Measurements from ENCODE around the gene UBIAD1.

Gene UBIAD1

DNA sequence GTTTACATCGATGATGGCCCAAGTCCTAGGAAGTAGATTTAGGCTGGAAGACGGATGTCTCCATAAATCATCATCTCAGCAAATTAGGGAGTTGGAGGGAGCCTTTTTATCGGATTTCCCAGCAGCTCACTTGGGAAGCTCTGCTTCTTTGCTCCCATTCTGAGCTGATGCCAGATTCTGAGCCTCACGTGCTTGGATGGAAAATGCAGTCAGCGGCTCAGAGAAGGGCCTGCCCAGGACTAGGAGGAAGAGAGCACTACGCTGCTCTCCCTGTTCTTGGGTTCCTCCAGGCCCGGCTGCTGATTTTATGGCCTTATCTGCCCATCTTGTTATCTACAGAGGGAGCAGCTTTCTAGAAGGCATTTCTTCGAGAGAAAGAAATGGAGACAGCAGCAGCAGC lies 42.0 kb downstream of the UBIAD1 start:
- DNase-seq: no peak

GRCh38 chr1:11316701-11317100 lies 43.7 kb downstream of the UBIAD1 start:
- no peak for DNase-seq

GRCh38 chr1:11318982-11319381 lies 46.0 kb downstream of the UBIAD1 start:
- DNase-seq: no peak

DNA sequence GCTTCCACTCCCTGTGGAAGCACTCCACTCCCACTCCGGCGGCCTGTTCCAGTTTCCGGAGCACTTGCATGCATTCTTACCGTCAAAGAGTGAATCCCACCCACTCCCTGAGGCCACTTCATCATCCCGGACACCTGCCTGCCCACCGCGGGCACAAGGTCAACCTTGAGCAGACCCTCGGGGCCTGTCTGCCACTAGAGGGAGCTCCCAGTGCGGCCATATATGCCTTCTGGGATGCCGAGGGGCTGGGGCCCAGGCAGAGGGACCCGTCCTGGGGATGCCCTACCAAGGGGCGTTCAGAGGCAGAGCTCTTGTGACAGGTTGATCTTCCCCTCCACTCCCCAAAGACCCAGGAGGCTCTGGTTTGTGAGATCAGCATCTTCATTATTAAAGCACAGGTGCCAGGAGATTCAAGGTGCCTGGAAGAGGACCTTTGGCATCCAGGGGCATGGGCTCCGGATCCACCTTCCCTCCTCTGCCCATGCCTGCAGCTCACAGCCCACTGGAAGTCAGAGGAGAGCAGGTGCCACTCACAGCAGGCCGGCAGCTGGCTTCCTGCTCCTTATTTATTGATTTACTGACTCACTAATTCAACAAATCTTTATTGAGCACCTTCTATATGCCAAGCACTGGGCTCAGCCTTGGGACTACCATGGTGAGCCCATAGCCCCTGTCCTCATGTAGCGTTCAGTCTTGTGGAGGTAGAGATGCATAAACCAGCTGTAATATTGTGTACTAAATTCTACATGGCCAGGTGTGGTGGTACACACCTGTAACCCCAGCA lies 47.3 kb downstream of the UBIAD1 start:
- peak; percentile 36 for DNase-seq

- no peak for DNase-seq
Measured at GRCh38 chr1:11321656-11322491, 48.9 kb downstream of the UBIAD1 start.

DNA sequence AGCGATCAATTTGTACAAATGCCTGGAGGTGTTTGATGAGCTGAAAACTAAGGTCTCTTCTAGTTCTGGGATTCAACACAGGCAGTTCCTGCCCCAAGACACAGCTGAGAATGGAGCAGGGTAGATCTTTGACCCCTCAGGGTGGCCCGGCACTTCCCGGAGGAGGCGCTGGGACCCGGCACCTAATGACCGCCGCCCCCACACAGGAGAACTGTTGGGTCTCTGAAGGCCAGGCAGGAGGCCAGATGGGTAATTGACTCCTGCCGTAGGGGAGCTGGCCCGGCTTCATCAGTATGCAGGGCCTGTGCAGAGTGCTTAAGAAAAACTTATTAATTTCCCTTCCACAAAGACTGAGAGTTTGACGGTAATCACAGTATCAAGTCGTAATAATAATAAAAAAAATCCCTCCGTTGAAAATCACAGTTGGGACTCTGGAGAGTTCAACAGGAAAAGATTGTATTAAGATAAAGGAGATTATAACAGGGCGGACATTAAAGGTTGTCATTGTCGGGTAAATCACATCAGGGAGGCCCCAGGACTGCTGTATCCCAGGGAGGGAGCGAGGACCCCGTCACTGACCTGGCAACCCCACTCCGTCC lies 51.7 kb downstream of the UBIAD1 start:
- DNase-seq: no peak

- DNase-seq: no peak
Measured at GRCh38 chr1:11326070-11326469, 53.1 kb downstream of the UBIAD1 start.

- DNase-seq: no peak
Measured at GRCh38 chr1:11328444-11328843, 55.4 kb downstream of the UBIAD1 start.

- DNase-seq: no peak
Measured at GRCh38 chr1:11330411-11330810, 57.4 kb downstream of the UBIAD1 start.

DNA sequence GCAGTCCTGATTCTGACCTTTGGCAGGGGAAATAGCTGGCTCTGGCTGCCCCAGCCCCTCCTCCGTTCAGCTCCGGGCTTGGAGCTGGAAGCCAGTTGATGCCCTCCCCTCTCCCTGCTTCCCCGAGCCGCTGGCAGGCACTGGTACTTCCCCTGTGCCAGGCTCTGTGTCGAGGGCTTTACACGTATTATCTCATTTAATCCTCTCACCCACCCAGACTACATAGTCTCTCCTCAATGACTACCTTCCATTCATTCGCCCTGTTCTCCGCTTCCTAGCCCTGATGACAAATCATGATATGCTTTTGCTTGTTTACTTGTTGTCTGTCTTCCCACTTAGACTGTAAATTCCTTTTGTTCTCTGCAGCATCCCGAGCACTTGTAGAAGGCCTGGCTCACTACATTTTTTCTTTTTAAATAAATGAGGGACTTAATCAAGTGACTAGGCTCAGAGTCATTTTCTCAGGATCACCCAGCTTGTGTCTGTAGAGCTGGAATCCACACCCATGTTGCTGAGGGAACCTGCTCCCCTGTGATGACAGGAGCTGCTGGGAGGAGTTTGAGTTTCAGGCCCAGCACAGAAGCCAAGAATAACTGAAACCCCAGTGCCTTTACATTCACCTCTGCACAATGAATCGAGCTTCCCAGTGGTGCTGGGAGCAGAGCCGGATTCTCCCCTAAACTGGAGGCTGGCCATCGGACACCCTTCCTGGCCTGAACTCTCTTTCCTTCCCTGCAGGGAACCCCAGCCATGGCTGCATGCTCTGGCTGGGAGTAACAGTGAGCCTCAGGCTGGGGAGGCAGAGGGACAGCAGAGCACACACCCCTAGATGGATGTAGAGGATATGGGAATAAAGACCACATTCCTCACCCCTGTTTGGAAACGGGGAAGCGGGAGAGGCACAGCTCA lies 58.3 kb downstream of the UBIAD1 start:
- DNase-seq: no peak

DNA sequence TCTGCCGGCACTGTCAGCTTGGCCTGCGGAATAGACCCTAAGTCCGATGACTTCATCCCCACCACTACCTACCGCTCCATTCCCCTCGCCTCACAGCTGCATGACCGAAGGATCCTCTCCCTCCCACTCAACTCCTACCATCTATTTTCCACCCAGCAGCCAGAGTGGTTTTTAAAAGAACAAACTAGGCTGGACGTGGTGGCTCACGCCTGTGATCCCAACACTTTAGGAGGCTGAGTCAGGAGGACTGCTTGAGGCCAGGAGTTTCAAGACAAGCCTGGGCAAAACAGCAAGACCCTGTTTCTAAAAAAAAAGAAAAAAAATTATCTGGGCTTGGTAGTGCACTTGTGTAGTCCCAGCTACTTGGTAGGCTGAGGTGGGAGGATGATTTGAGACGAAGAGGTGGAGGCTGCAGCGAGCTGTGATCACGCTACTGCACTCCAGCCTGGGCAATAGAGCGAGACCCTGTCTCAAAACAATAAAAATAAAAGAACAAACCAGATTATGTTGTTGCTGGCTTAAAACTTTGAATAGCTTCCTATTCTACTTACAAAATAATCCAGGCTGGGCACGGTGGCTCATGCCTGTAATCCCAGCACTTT lies 59.0 kb downstream of the UBIAD1 start:
- DNase-seq: no peak

- DNase-seq: no peak
Measured at GRCh38 chr1:11333631-11334030, 60.6 kb downstream of the UBIAD1 start.

DNA sequence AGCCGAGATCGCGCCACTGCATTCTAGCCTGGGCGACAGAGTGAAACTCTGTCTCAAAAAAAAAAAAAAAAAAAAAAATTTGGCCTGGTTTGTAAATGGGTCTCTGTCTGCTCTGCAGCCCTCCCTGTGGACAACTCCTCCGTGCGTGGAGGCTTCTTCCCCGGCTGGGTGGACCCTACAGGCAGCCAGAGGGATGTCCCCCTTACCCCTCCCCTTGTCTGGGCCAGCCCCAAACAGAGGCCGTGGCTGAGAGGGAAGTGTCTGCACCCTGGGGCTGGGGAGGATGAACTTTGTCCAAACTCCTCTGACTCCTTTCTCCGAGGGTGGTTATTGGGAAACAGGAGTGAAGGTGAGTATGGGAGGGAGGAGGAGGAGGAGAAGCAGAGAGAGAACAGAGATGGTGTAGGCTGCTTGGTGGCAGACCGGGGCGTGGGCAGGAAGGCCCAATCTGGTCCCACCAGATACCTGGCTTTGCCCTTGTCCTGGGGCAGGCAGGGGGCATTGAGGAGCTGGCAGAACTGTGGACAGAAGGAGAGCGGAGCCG lies 61.3 kb downstream of the UBIAD1 start:
- no peak for DNase-seq

DNA sequence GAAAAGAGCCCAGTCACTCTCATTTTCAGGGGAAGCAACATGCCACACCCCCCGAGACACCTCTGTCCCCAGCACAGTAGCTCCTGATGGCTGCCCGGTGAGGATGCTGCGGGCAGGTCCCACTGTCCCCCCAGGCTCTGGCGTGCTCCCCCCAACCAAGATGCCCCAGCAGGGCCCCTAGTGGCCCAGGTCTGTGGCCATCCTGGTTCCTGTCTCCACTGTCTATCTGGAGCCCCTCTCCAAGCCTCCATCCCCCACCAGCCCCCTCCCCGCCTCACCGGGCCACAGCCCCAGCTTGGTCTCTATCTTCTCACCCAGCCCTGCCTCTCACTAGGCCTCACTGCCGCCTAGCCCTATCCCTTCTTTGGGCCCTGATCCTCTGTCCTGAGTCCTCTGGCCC lies 61.8 kb downstream of the UBIAD1 start:
- no peak for DNase-seq

- peak; percentile 47 for DNase-seq
Measured at GRCh38 chr1:11335417-11336056, 62.5 kb downstream of the UBIAD1 start.

DNA sequence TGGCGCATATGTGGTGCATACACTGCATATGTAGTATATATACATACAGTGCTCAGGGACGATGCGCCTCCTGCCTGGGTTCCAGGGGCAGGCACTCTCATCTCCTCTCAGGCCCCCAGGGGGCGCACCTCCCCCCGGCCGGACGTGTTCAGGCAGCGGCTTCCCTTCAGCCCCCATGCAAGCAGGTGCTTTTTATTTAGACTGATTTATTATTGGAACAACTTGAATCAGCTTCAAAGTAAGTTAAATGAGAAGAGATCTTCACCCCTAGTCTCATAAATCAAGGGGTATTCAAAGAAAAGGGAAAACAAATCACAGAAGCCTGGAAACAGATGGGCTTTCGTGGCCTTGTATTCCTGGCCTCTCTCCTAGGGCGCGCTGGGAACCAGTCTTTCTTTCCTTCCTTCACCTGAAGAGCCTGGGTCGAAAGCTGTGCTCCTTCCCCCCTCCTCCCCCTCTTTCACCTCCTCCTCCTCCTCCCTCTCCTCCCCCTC lies 64.6 kb downstream of the UBIAD1 start:
- DNase-seq: peak; percentile 64
